Cardiac septum (tissue), 1 donor: ENCODE results near the gene ZNF8. TPM values are rescaled to one million over a fixed set of nuclear protein-coding genes. Genes with fewer than 3 reads are reported as not detected.
"Not testable (repeated sequence)": the region's sequence is repeated elsewhere in the genome, so short reads cannot be mapped to it uniquely, and the experiment has no call there.

Experiments
- DNase-seq: peaks from one replicate; pipeline ENCODE4 v3.0.0-alpha.2; 2020; ENCODE audit warnings: low spot score
- intact Hi-C: fragments of 100-400 bp; cut with DNase I; formaldehyde crosslinking; loops from one replicate; pipeline ENCODE4 v1.14.0; 2022
- total RNA-seq: library from RNA; stranded (reverse); fragmentation: NEBNext Ultra II Directional; extraction: Animal tissue kit (Norgen Biotek cat#: 25700); gene quantifications from one replicate; pipeline ENCODE4 v1.2.1, GENCODE V29; 2021
- donor health status: DM: no; HTN: no; CAD: no.

ZNF8 gene
- total RNA-seq, 1 donor from 2014 or later, result 6.2 TPM

DNA sequence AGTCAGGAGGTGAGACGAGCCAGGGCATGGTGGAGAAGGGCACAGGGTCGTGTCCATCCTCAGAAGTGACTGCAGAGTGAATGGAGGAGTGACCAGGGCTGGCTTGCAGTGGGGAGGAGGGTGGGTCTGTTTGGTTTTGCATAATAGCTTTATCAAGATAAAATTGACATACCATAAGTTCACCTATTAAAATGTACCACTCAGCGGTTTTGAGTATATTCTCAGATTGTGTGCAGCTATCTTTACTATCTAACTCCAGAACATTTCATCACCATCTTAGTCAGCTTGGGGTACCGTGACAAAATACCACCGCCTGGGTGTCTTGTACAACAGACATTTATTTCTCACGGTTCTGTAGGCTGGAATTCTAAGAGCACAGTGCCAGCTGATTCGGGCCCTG lies 13.2 kb downstream of the ZNF8 start:
- no peak for DNase-seq
- intact Hi-C loops, result no loop called here

DNA sequence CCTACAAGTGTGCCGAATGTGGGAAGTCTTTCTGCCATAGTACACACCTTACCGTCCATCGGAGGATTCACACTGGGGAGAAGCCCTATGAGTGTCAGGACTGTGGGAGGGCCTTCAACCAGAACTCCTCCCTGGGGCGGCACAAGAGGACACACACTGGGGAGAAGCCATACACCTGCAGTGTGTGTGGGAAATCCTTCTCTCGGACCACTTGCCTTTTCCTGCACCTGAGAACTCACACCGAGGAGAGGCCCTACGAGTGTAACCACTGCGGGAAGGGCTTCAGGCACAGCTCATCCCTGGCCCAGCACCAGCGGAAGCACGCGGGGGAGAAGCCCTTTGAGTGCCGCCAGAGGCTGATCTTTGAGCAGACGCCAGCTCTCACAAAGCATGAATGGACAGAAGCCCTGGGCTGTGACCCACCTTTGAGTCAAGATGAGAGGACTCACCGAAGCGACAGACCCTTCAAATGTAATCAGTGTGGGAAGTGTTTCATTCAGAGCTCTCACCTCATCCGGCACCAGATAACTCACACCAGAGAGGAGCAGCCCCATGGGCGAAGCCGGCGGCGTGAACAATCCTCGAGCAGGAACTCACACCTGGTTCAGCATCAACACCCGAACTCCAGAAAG lies 16.1 kb downstream of the ZNF8 start:
- intact Hi-C loops, result no loop called here
- DNase-seq, result peak; percentile 59

DNA sequence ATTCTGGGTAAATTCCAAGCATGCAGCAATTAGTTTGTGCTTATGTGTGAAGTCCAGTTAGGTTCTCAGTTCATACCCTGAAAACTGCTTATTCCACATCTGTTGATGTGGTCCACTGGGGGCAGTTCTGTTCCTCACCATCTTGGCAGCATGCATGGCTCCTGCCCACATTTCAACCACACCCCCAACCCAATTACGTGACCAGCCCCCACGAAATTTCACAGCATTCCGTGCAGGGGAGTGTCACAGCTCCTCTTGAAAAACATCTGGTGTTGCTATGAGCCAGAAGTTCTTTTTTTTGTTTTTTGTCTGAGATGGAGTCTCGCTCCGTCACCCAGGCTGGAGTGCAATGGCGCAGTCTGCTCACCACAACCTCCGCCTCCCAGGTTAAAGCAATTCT lies 17.3 kb downstream of the ZNF8 start:
- DNase-seq, result peak; percentile 49

DNA sequence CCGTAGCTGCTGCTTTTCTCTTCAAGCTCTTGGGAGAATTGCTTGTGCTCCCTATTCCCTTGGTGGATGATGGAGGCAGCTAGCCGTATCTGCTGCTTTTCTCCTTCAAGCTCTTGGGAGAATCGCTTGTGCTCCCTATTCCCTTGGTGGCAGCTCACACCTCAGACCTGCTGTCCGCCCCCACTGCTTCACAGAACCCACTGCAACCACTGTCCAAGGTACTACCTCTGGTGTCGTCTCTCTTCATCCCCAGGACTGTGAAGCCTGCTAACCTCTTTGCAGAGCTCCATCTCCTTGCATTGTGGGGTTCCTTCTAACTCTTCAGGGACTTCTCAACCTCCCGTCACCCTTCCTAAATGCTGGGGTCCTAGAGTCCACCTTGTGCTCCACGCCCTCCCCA lies 21.9 kb downstream of the ZNF8 start:
- no peak for DNase-seq
- intact Hi-C loops, result no loop called here

More for the DNA sequence above, 17.3 kb downstream of the ZNF8 start:
- intact Hi-C loops, result no loop called here

DNA sequence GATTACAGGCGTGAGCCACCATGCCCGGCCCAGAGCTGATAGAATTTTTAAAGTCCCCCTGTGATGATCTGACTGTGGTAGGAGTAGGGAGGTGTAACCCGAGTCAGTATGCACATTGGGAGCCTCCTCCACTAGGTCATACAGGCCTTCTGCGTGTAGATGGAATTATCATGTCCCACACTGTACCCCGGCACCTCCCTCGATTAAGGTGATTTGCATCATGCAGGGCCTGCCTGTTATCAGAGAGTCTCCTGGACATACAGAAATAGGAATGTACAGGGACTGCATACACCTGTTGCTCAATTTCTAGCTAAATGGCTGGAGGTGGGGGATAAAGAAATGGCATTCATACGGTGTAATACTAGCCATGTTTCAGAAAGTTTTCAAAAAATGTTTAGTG lies 25.5 kb downstream of the ZNF8 start:
- intact Hi-C loops, result loop anchor here (2.0 kb wide), 2 partner anchors 77 to 121 kb away; partner anchors contain the start of genes ZNF274 and ZNF837
- peak; percentile 24 for DNase-seq

DNA sequence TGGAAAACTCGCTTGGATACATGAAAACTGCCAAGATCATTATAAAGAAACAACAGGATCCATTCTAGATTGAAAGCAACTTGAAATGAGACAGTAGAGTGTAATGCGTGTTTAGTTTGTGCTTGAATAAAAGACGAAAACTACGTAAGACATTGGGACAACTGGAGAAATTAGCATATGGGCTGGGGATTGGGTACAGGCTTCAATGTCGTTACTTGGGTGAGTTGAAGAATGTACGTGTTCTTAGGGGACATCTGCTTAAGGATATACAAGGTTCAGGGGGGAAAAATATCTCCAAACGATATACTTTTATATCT lies 26.0 kb downstream of the ZNF8 start:
- no peak for DNase-seq
- intact Hi-C loops, result loop anchor here (2.0 kb wide), 2 partner anchors 76 to 122 kb away; partner anchors contain the start of genes ZNF274 and ZNF837

DNA sequence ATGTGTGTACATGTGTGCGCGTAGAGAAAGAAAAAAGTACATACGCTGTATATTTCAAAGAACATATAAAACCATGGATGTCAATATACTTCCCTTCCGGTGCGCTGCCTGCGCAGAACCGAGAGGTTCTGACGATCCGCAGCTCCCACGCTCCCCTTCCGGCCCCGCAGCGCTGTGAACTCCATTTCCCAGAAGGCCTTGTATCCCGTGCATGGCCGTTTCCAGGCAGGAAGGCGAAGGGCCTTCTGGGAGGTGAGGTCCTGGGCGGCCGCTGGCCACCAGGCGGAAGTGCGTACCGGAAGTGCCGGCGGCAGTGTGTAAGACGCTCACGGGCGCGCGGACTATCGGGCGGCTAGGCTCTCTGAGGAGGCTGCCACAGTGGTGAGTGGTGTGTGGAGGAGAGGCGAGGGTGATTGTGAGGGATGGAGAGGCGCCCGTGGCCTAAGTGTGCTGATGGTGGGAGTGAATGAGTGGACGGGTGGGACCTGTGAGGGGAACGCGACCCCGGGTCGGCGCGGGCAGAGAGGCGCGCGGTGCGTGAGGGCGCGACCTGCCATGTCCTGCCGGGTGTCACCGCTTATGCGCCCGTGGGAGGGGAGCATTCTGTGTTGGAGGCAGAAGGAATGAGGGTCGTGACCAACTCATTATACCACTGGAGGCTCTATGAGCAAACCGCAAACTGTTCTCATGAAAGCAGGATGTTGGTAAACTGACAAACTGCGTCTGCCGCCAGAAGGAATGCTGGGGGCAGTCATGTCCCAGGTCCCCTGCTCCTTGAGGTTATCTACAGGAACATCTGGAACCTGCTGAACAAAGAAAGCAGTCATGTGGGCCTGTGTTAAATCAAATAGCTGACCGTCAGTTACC lies 26.5 kb downstream of the ZNF8 start, which contains the start of gene ERVK3-1:
Gene ERVK3-1, plus strand, starts transcription at position 313 of the 867 bp plus-strand sequence. CDS start 6,792 bp downstream, outside the sequence.
- intact Hi-C loops, result loop anchor here (2.0 kb wide), 2 partner anchors 76 to 122 kb away; partner anchors contain the start of genes ZNF274 and ZNF837

DNA sequence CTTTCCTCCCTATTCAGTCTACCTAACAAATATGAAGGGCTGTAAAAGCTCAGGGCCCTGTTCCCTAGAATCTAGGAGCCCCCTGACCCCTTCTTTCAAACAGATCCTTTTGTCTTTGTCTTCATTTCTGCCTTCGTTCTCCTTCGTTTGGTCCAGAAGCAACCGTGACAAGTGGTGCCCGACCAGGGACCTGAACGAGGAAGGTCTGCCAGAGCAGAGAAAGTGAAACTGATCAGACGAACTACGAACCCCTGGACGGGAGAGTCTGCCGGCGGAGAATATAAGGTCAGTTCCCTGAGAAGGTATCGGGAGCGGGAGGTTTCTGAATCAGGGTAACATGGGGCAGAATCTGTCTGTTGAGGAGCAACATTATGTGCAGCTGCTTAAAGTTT lies 27.2 kb downstream of the ZNF8 start:
- intact Hi-C loops, result loop anchor here (2.0 kb wide), 2 partner anchors 75 to 123 kb away; partner anchors contain the start of genes ZNF274 and ZNF837
- peak; percentile 27 for DNase-seq

More for the DNA sequence above, 26.5 kb downstream of the ZNF8 start, which contains the start of gene ERVK3-1:
- DNase-seq, result peak; percentile 98

DNA sequence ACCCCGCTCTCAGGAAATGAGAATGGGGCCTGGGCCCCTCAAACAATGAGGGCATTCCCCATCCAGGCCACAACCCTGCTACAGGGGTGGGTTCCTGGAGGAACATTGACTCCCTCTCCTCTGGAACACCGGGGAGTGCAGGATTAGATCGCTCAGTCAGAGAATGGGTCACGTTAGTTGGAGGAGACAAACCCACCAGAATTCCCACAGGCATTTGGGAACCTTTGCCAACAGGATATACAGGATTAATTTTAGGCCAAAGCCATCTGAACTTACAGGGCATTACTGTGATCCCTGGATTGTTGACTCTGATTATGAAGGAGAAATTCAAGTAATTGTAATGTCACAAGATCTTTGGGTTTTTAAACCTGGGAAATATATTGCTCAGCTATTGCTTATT lies 29.0 kb downstream of the ZNF8 start:
- no peak for DNase-seq
- intact Hi-C loops, result no loop called here

DNA sequence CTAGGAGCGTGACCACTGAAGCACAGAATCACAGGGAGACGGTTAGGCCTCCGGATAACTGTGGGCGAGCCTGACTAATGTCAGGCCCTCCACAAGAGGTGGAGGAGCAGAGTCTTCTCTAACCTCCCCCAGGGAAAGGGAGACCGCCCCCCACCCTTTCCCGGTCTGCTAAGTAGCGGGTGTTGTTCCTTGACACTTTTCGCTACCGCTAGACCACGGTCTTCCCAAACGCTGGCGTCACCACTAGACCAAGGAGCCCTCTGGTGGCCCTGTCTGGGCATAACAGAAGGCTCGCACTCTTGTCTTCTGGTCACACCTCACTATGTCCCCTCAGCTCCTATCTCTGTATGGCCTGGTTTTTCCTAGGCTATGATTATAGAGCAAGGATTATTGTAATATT lies 31.9 kb downstream of the ZNF8 start:
- intact Hi-C loops, DNase-seq: not testable (repeated sequence)

DNA sequence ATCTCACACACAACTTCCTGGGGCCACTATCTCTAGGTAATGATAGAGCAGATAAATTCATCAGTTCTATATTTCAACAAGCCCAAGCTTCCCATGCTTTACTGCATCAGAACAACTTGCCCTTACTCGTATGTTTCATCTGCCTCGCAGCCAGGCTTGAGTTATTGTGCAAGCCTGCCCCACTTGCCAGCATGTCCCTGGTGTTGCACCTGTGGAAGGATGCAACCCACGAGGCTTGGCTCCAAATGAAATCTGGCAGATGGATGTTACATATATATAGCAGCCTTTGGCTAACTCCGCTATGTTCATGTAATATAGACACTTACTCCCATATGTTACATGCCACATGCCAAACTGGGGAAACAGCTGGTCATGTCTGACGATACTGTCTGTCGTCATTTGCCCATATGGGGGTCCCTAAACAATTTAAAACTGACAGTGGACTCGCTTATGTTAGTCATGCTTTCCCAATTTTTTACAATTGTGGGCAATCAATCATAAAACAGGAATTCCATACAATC lies 32.6 kb downstream of the ZNF8 start:
- intact Hi-C loops, result no loop called here

DNA sequence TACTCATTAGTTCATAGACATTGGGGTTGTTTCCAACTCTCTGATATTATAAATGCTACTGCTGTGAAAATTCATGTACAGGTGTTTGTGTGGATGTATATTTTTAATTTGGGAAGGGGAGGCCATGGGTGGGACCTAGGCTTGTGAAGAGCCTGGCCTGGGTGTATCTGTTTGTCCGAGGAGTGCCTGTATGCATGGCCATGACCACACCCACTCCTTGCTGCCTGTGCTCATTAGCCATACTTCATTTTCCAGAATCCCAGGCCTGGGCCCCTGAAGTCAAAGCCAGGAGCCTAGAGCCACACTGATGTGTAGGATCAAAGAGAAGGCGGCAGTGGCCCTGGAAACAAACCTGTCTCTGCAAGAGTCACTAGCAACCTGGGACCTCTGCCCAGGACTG lies 36.8 kb downstream of the ZNF8 start:
- intact Hi-C loops, result no loop called here

More for the DNA sequence above, 32.6 kb downstream of the ZNF8 start:
- DNase-seq, result peak; percentile 43

DNA sequence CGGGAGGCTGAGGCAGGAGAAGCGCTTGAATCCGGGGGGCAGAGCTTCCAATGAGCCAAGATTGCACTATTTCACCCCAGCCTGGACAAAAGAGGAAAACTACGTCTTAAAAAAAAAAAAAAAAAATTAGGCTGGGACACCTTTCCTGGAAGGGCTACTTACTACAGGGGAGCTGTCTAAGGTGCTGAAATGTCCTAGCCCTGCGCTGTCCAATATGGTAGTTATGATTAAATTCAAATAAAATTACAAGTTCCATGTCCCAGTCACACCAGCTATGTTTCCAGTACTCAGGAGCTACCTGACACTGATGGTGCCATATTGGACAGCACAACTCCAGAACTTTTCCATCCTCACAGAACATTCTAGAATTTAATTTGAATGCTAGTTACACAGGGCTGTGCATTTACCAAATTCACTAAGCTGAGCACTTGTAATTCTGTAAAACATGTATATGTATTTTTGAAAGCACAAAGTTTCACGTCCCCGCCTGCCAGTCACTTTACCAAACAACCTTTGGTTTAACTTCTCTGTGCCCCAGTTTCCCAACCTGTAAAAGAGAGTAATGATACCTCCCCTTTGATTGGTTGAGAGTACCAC lies 38.8 kb downstream of the ZNF8 start:
- intact Hi-C loops, result no loop called here
- no peak for DNase-seq

More for the DNA sequence above, 36.8 kb downstream of the ZNF8 start:
- no peak for DNase-seq

DNA sequence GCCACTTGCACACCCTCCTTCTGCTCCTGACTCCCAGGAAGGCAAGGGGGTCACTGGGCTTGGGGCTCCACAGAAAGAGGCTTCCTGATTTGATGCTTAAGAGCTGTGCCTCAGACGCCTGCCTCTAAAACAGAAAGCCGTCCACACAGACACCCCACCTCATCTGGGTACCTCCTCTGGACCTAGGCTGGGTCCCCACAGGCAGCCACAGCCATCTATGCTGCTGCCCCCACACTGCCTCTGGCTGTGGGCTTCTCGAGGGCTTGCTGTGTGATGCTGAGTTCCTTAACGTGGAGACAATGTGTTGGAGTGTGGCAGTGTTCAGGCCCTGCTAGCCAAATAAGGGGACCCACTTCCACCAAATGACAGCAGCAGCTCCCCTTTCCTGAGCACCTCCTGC lies 39.5 kb downstream of the ZNF8 start:
- intact Hi-C loops, result no loop called here
- peak; percentile 31 for DNase-seq

DNA sequence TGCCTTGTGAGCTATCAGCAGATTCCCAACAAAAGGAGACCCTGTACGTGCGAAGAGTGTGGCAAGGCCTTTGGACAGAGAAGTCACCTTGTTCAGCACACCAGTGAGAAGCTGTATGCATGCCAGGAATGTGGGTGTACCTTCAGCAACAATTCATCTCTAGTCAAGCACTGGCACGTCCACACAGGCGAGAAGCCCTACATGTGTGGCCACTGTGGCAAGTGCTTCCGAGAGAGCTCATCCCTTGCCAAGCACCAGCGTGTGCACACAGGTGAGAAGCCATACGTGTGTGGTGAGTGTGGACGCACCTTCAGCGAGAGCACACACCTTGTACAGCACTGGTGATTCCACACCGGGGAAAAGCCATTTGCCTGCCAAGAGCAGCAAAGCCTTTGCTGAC lies 40.5 kb downstream of the ZNF8 start:
- DNase-seq, result no peak
- intact Hi-C loops, result no loop called here

DNA sequence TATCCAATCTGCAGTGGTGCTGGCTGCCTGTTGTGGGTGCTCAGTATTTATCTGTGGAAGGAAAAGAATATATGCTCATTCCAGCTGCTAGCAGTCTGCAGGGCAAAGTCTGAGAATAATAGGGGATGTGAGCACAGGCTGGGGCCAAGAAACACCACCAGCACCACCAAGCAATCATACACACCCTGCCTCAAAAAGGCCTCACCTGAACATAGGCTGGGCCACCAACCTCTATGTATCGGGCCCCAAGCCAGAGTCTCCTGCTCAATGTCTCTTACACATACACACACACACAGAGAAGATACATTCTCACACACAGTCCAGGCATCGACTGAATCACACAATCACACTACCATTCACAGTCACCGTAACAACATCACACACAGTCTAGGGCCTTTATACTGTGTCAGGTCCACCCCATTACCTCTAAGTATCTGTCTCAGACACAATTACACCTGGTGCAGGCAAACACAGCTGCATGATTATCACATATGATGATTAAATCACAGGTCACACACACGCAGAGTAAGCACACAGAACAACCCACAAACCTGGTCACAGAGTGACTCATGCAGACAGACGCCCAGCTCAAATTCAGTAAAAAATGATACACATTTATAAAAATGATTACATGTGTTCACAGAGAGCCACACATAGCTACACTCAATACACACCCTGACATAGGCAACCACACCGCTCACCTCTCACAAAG lies 46.7 kb downstream of the ZNF8 start:
- intact Hi-C loops, result no loop called here

DNA sequence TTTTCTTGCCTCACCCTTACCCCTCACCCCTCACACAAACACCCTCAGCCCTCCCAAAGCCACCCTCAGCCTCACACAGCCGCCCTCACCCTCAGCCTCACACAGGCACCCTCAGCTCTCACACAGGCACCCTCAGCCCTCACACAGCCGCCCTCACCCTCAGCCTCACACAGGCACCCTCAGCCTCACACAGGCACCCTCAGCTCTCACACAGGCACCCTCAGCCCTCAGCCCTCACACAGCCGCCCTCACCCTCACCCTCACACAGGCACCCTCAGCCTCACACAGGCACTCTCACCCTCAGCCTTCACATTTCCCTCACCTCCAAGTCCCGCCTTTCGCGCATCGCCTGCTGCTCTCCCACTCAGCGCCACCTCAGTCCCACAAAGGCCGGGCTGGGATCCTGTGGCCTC lies 47.8 kb downstream of the ZNF8 start:
- intact Hi-C loops, result no loop called here
- no peak for DNase-seq

More for the DNA sequence above, 46.7 kb downstream of the ZNF8 start:
- DNase-seq, result no peak

DNA sequence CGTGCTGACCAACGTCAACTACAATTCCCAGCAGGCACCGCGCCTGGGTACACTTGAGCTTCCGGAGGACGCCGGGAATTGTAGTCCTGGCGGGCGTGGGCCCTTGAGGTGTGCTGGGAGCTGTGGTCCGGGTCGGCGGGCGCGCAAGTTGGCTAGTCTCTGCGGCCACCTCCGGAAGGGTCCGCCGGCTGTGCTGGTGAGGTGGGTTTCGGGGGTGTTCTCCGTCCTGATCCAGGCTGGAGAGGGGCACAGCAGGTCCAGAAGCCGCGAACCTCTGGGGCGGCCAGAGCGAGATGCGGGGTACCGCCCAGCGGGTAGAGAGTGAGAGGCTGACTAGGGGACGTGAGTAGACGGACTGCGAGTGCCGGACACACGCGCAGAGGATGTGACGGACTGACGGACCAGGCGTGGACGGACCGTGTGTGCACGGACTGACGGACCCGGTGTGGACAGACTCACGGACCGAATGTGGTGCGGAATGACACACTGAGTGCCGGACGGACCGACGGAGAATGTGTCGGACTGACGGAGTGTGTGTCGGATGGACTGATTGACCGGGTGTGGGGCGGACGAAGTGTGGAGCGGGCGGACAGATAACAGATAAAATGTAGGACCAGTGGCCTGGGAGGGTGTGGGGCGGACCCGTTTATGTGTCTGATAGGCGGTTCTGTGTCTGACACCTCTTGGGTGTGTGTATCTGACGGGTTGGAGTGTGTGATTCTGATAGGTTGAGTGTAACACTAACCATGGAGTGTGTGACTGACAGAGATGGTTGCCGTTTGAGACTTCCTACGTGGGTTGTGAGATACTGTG lies 48.4 kb downstream of the ZNF8 start, which contains the start of gene ZSCAN22:
Gene ZSCAN22, plus strand, starts transcription at position 81 of the 813 bp plus-strand sequence. CDS start 7,809 bp downstream, outside the sequence.
- intact Hi-C loops, result no loop called here
- DNase-seq, result peak; percentile 99
